Stimulated activated CD8-positive, alpha-beta memory T cell treated with anti-CD3 and anti-CD28 coated beads, Interleukin-7, amount 100 ng/mL, for 48 hours (primary cell): ENCODE measurements around the gene CBR4.
"Not testable (repeated sequence)": the region's sequence is repeated elsewhere in the genome, so short reads cannot be mapped to it uniquely, and the experiment has no call there.

Source experiments
- DNase-seq, 2 donors: peaks; one replicate each; pipeline ENCODE4 v3.0.0-alpha.2; 2020; ENCODE audit warnings: low read depth in 1 of 2; ENCODE audit errors: extremely low read depth in 1 of 2

The CBR4 gene

GRCh38 chr4:168995537-168996295 is 14.3 kb downstream of the CBR4 start:
- no peak for DNase-seq

GRCh38 chr4:168994958-168995357 is 15.1 kb downstream of the CBR4 start:
- DNase-seq, result no peak

GRCh38 chr4:168993714-168994510 is 16.1 kb downstream of the CBR4 start:
- no peak for DNase-seq

GRCh38 chr4:168992952-168993482 is 17.0 kb downstream of the CBR4 start:
- DNase-seq, result not testable (repeated sequence)

GRCh38 chr4:168981942-168982341 is 28.1 kb downstream of the CBR4 start:
- no peak for DNase-seq

- DNase-seq, result no peak
Observed at GRCh38 chr4:168981460-168981859, 28.6 kb downstream of the CBR4 start.

GRCh38 chr4:168979338-168979737 is 30.7 kb downstream of the CBR4 start:
- DNase-seq, result no peak

GRCh38 chr4:168978001-168978700 is 31.9 kb downstream of the CBR4 start:
- DNase-seq, result no peak

- DNase-seq, result no peak
Observed at GRCh38 chr4:168972596-168972995, 37.5 kb downstream of the CBR4 start.

GRCh38 chr4:168960716-168961115 is 49.3 kb downstream of the CBR4 start:
- no peak for DNase-seq

- no peak for DNase-seq
Observed at GRCh38 chr4:168955674-168956073, 54.4 kb downstream of the CBR4 start.

- not testable (repeated sequence) for DNase-seq
Observed at GRCh38 chr4:168952821-168953246, 57.2 kb downstream of the CBR4 start.

GRCh38 chr4:168945291-168945690 is 64.8 kb downstream of the CBR4 start:
- no peak for DNase-seq

- no peak for DNase-seq
Observed at GRCh38 chr4:168942985-168943384, 67.1 kb downstream of the CBR4 start.
